ENCODE measurements around the gene RPL13. TPM values are rescaled to one million over a fixed set of nuclear protein-coding genes. Genes with fewer than 3 reads are reported as not detected.

Gene RPL13
- total and polyA plus RNA-seq, 2 of the 8 experiments (the other 6 are each of a cell fraction or from before 2014, with no cell fraction given): 2,162 to 7,384 TPM

GRCh38 chr16:89556750-89557689 is 3.5 kb upstream of the RPL13 start (continued):
- TF ChIP-seq RAD21 (IDR thresholded peaks at IDR 0.05 in 1 of 2, conservative IDR thresholded peaks at IDR 0.05 in 1 of 2; ENCODE audit: low read depth in 2 of 2, low read length in 2 of 2): peak; percentile 49 to 64; a peak in 3 of 4 replicates
- no peak for TF ChIP-seq SRF (IDR thresholded peaks at IDR 0.05; ENCODE audit: low read depth, low read length)
- TF ChIP-seq ZNF274 (IDR thresholded peaks at IDR 0.05; ENCODE audit: borderline replicate concordance, extremely low read depth, low read length): no peak
- TF ChIP-seq NRF1 (IDR thresholded peaks at IDR 0.05; ENCODE audit: low read depth, low read length): no peak
- TF ChIP-seq CTCF (IDR thresholded peaks at IDR 0.05; ENCODE audit: control extremely low read depth in 1 of 3, insufficient read depth in 1 of 3, low read depth in 1 of 3, low read length in 3 of 3): peak; percentile 81 to 96 (median 93)
- no peak for TF ChIP-seq KDM5A (IDR thresholded peaks at IDR 0.05; ENCODE audit: low read length)

Measured in H1 (cell line).